Measurements from ENCODE around the gene RIT2.

RIT2 gene

DNA sequence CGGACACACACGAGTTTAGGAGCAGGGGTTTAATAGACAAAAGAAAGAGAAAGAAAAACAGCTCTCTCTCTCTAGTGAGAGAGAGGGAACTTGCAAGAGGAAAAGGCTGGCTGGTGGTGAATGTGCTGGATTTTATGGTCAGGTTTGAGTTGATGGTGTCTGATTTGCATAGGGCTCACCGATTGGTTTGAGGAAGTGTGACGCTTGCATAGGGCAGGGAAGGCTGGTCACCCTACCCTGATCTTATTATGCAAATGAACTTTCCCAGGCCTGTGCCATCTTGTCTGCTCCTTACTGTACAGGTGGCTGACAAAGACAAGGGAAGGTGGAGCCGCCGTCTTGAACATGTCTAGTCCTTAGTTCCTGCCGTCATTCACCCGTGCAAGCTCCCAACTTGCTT is 408.9 kb downstream of the RIT2 start:
- no peak overlapping the region for H3K4me3 ChIP-seq (ENCODE audit: low read length)
- H3K27me3 ChIP-seq (ENCODE audit: insufficient read depth, low read length) = no peaks in the 10 kb centered on the region
- no peak overlapping the region for H3K9ac ChIP-seq (ENCODE audit: low read depth, low read length)
- H3K36me3 ChIP-seq (ENCODE audit: insufficient read depth, low read depth, low read length) = no peaks in the 10 kb centered on the region
- H3K9me3 ChIP-seq (ENCODE audit: insufficient read depth, low read depth, low read length) = no peaks in the 10 kb centered on the region
- H3K4me1 ChIP-seq (ENCODE audit: insufficient read depth, low read length) = no peaks in the 10 kb centered on the region
- no peak overlapping the region for H3K27ac ChIP-seq (ENCODE audit: low read length)

DNA sequence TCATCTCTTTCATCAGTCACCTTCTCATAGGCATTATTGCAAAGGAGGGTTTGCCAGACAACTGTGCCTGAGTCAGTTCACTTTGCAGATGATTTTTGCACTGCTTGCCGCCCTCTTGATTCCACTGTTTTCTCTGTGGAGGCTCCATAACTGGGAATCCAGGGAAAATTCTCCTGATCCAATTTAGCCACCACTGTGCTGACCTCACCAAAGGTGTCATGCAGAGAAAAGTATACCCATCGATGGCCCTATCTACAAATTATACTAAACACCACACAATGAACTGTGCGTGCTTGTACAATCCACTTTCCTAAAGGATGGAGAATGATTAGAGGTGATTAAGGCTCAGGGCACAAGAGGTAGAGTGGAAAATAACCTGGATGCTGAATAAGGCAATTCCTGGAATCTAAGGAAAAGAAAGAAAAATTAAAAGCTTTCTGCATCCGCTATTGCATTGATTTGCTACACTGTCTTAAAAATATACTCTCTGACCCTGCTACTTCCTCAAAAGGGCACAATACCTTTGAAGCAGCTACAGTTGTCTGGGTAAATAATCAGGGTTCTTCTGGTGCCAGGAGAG is 409.4 kb downstream of the RIT2 start:
- H3K9me3 ChIP-seq (ENCODE audit: insufficient read depth, low read depth, low read length) = no peaks in the 10 kb centered on the region
- no peak overlapping the region for H3K9ac ChIP-seq (ENCODE audit: low read depth, low read length)
- H3K36me3 ChIP-seq (ENCODE audit: insufficient read depth, low read depth, low read length) = no peaks in the 10 kb centered on the region
- no peaks in the 10 kb centered on the region for H3K4me1 ChIP-seq (ENCODE audit: insufficient read depth, low read length)
- H3K4me3 ChIP-seq (ENCODE audit: low read length) = no peak overlapping the region
- H3K27me3 ChIP-seq (ENCODE audit: insufficient read depth, low read length) = no peaks in the 10 kb centered on the region
- H3K27ac ChIP-seq (ENCODE audit: low read length) = no peak overlapping the region
